ENCODE data around the gene ABHD2.

ABHD2 gene

GRCh38 chr15:89103481-89104171 is 15.4 kb downstream of the ABHD2 start:
- no peaks in the 10 kb centered on the region for H3K36me3 ChIP-seq (ENCODE audit: control insufficient read depth, low read length)
- no peaks in the 10 kb centered on the region for H3F3A ChIP-seq (ENCODE audit: control insufficient read depth, insufficient read depth)
- no peaks in the 10 kb centered on the region for H3K9me3 ChIP-seq (ENCODE audit: control insufficient read depth, insufficient read depth, low read length)
- no peaks in the 10 kb centered on the region for H3K79me2 ChIP-seq (ENCODE audit: control insufficient read depth, low read length)
- H3K27me3 ChIP-seq (ENCODE audit: control insufficient read depth, low read length) = no peaks in the 10 kb centered on the region
- no peak overlapping the region for H3K4me2 ChIP-seq (ENCODE audit: low read length)
- H3K4me1 ChIP-seq (ENCODE audit: control insufficient read depth, low read length) = no peaks in the 10 kb centered on the region
- no peaks in the 10 kb centered on the region for H4K20me1 ChIP-seq (ENCODE audit: control insufficient read depth, insufficient read depth, low read depth, low read length)
- H3K27ac ChIP-seq (ENCODE audit: low read depth, low read length) = no peak overlapping the region
- no peak for TF ChIP-seq CTCF (IDR thresholded peaks at IDR 0.05; ENCODE audit: low read depth, low read length, poor library complexity, severe bottlenecking)
- TF ChIP-seq EZH2phosphoT487 (IDR thresholded peaks at IDR 0.05; ENCODE audit: borderline replicate concordance, low read length) = no peak
- H3K4me3 ChIP-seq (ENCODE audit: low read length) = no peak overlapping the region
- H3K9me2 ChIP-seq (replicated peaks; ENCODE audit: control insufficient read depth, low read length) = no peaks in the 10 kb centered on the region

DNA sequence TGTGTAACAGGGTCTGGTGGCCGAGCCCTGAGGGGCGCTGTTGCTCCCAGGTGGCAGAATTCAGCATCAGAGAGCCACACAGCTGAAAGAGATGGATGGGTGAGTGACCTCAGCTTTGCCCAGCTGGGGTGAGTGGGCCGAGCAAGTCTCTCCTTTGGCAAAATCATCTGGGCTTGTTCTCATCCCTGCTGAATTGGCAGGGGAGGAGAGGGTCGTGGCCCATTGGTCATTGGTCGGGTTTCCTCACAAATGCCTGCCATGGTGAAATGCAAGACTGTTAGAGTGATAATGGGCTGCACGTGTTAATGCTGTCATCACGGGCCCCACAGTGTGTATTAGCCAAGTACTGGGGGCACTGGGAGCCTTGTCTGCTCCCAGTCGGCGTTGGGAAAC is 15.9 kb downstream of the ABHD2 start:
- Histone ChIP-seq H3K79me2 (ENCODE audit: control insufficient read depth, low read length) (no peaks in the 10 kb centered on the region), H3K9me2 (replicated peaks; ENCODE audit: control insufficient read depth, low read length) (no peaks in the 10 kb centered on the region), H3K4me2 (ENCODE audit: low read length) (no peak overlapping the region), H4K20me1 (ENCODE audit: control insufficient read depth, insufficient read depth, low read depth, low read length) (no peaks in the 10 kb centered on the region), H3K27me3 (ENCODE audit: control insufficient read depth, low read length) (no peaks in the 10 kb centered on the region), H3K27ac (ENCODE audit: low read depth, low read length) (no peak overlapping the region), H3K4me1 (ENCODE audit: control insufficient read depth, low read length) (no peaks in the 10 kb centered on the region), H3F3A (ENCODE audit: control insufficient read depth, insufficient read depth) (no peaks in the 10 kb centered on the region), H3K9me3 (ENCODE audit: control insufficient read depth, insufficient read depth, low read length) (no peaks in the 10 kb centered on the region), H3K36me3 (ENCODE audit: control insufficient read depth, low read length) (no peaks in the 10 kb centered on the region), H3K4me3 (ENCODE audit: low read length) (no peak overlapping the region)
- no peak for TF ChIP-seq EZH2phosphoT487 (IDR thresholded peaks at IDR 0.05; ENCODE audit: borderline replicate concordance, low read length)
- no peak for TF ChIP-seq CTCF (IDR thresholded peaks at IDR 0.05; ENCODE audit: low read depth, low read length, poor library complexity, severe bottlenecking)

DNA sequence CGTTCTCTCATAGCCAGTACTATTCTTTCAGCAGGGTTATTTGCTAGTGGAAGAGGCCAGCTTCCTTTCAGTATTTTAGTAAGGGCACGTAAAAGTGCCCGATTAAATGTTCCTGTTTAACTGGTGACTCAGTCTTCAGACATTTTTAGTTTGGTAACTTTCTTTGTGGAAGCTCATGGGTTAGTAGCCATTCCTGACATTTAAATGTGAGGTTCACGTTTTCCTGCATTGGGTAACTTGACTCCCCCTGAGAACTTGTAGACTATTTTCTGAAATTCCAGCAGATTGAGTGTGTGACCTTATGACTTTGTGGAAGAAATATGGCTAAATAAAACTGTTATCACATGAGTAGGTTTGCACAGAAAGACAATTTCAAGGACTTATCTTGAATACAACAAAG is 16.9 kb downstream of the ABHD2 start:
- Histone ChIP-seq H3K4me1 (ENCODE audit: control insufficient read depth, low read length) (no peaks in the 10 kb centered on the region), H3K36me3 (ENCODE audit: control insufficient read depth, low read length) (no peaks in the 10 kb centered on the region), H3K79me2 (ENCODE audit: control insufficient read depth, low read length) (no peaks in the 10 kb centered on the region), H3F3A (ENCODE audit: control insufficient read depth, insufficient read depth) (no peaks in the 10 kb centered on the region), H3K27ac (ENCODE audit: low read depth, low read length) (no peak overlapping the region), H3K27me3 (ENCODE audit: control insufficient read depth, low read length) (no peaks in the 10 kb centered on the region), H3K4me3 (ENCODE audit: low read length) (no peak overlapping the region), H3K9me2 (replicated peaks; ENCODE audit: control insufficient read depth, low read length) (no peaks in the 10 kb centered on the region), H3K4me2 (ENCODE audit: low read length) (no peak overlapping the region), H3K9me3 (ENCODE audit: control insufficient read depth, insufficient read depth, low read length) (no peaks in the 10 kb centered on the region), H4K20me1 (ENCODE audit: control insufficient read depth, insufficient read depth, low read depth, low read length) (no peaks in the 10 kb centered on the region)
- TF ChIP-seq CTCF (IDR thresholded peaks at IDR 0.05; ENCODE audit: low read depth, low read length, poor library complexity, severe bottlenecking) (no peak), EZH2phosphoT487 (IDR thresholded peaks at IDR 0.05; ENCODE audit: borderline replicate concordance, low read length) (no peak)

Measured in DOHH2 (cell line).